ENCODE results near the gene SLC36A1. TPM values are rescaled to one million over a fixed set of nuclear protein-coding genes. Genes with fewer than 3 reads are reported as not detected.

The SLC36A1 gene
- total and polyA plus RNA-seq, 2 donors (not counting 3 experiments of a cell fraction or from before 2014, with no cell fraction given): 11.8 to 14.5 TPM

DNA sequence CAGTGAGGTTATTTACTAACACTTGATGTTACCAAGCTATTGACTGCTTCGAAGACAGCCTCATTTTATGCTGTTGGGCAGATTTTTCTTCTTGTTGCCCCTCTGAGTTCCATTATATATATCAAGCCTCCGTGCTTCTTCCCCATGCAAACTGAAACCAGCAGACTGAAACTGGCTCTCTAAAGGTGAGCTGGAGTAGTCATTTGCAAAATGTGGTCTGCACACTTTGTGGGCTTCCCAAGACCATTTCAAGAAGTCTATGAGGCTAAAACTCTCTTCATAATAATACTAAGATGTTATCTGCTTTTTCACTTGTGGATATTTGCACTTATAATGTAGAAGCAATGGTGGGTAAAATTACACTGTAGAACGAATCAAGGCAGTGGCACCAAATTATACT lies 13.9 kb downstream of the SLC36A1 start:
- intact Hi-C loops (cut with micrococcal nuclease): no loop called here
- CTCF ChIA-PET: interaction anchor here (1.4 to 6.0 kb wide), 2 partner anchors 13 to 191 kb away, joined by 4 to 49 read pairs; partner anchors contain the start of gene SLC36A1

More for the DNA sequence above, 13.9 kb downstream of the SLC36A1 start:
- no peak overlapping the region for H3K4me2 ChIP-seq (ENCODE audit: insufficient read depth, low read length)
- H3K9ac ChIP-seq (replicated peaks; ENCODE audit: extremely low read depth, insufficient read depth, low read length): no peak overlapping the region
- BruUV-seq (replicated peaks): no TSS peak
- no peak overlapping the region for H2AFZ ChIP-seq (ENCODE audit: low read depth, low read length)
- DNase-seq (ENCODE audit: low read depth, low spot score) (no peak), FAIRE-seq (no peak)
- POLR2A ChIA-PET: no interaction called here
- H3K79me2 ChIP-seq (ENCODE audit: control insufficient read depth, insufficient read depth, low read length): no peaks in the 10 kb centered on the region
- H3K27ac ChIP-seq (ENCODE audit: insufficient read depth, low read depth, low read length): no peak overlapping the region
- H3K27me3 ChIP-seq (ENCODE audit: control insufficient read depth in 2 of 2, insufficient read depth in 2 of 2, low read length in 2 of 2): no peaks in the 10 kb centered on the region
- dilution Hi-C loops (cut with MboI; ENCODE audit: extremely low pct_ligation_motif_present, low sequenced_read_pairs): no loop called here
- H3K4me3 ChIP-seq (replicated peaks in 1 of 3; ENCODE audit: insufficient read depth in 1 of 3, low read depth in 1 of 3, low read length in 3 of 3): no peak overlapping the region
- H3K9me3 ChIP-seq (replicated peaks; ENCODE audit: control insufficient read depth, insufficient read depth, low read length): no peaks in the 10 kb centered on the region
- no peaks in the 10 kb centered on the region for H3K4me1 ChIP-seq (ENCODE audit: control insufficient read depth, extremely low read depth, insufficient read depth, low read length)
- no peaks in the 10 kb centered on the region for H4K20me1 ChIP-seq (replicated peaks; ENCODE audit: control insufficient read depth, extremely low read depth, insufficient read depth, low read length)
- H3K36me3 ChIP-seq (ENCODE audit: control insufficient read depth in 2 of 2, extremely low read depth in 1 of 2, insufficient read depth in 2 of 2, low read length in 2 of 2): no peaks in the 10 kb centered on the region
- H3K9me1 ChIP-seq (replicated peaks; ENCODE audit: control insufficient read depth, extremely low read depth, insufficient read depth, low read length): no peaks in the 10 kb centered on the region
- TF ChIP-seq POLR2AphosphoS5 (IDR thresholded peaks at IDR 0.05; ENCODE audit: insufficient read depth, low read depth, low read length) (no peak), JUN (IDR thresholded peaks at IDR 0.05; ENCODE audit: borderline replicate concordance, insufficient read depth, insufficient read length, low read depth) (no peak), MYC (IDR thresholded peaks at IDR 0.05; ENCODE audit: low read depth, low read length) (no peak), POLR2A (IDR thresholded peaks at IDR 0.05; ENCODE audit: low read depth, low read length) (no peak), EZH2 (IDR thresholded peaks at IDR 0.05; ENCODE audit: borderline replicate concordance, low read depth, low read length, severe bottlenecking) (no peak), FOS (IDR thresholded peaks at IDR 0.05; ENCODE audit: borderline replicate concordance, insufficient read depth, low read length) (no peak), GATA2 (IDR thresholded peaks at IDR 0.05; ENCODE audit: insufficient read depth, insufficient read length, low read depth, low read length) (no peak)
- TF ChIP-seq, protein P1, sequence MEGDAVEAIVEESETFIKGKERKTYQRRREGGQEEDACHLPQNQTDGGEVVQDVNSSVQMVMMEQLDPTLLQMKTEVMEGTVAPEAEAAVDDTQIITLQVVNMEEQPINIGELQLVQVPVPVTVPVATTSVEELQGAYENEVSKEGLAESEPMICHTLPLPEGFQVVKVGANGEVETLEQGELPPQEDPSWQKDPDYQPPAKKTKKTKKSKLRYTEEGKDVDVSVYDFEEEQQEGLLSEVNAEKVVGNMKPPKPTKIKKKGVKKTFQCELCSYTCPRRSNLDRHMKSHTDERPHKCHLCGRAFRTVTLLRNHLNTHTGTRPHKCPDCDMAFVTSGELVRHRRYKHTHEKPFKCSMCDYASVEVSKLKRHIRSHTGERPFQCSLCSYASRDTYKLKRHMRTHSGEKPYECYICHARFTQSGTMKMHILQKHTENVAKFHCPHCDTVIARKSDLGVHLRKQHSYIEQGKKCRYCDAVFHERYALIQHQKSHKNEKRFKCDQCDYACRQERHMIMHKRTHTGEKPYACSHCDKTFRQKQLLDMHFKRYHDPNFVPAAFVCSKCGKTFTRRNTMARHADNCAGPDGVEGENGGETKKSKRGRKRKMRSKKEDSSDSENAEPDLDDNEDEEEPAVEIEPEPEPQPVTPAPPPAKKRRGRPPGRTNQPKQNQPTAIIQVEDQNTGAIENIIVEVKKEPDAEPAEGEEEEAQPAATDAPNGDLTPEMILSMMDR (IDR thresholded peaks at IDR 0.05; ENCODE audit: extremely low read depth in 1 of 2, insufficient read depth in 1 of 2, low read depth in 1 of 2, low read length in 2 of 2): no peak
- TF ChIP-seq, protein P2, sequence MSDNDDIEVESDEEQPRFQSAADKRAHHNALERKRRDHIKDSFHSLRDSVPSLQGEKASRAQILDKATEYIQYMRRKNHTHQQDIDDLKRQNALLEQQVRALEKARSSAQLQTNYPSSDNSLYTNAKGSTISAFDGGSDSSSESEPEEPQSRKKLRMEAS (IDR thresholded peaks at IDR 0.05; ENCODE audit: insufficient read depth, insufficient read length): no peak

All from endothelial cell of umbilical vein (primary cell).